BJ (cell line): ENCODE results near the gene DLGAP1. TPM values are rescaled to one million over a fixed set of nuclear protein-coding genes. Genes with fewer than 3 reads are reported as not detected.
A peak's percentile ranks its signal among the peaks of the same experiment; 100 is the strongest.

Experiments used
- CTCF ChIA-PET: fragments of 350-600 bp; formaldehyde crosslinking; extraction: SDS; loops from one replicate; lab custom pipeline; 2021; ENCODE audit warnings: antibody characterized with exemption, inconsistent platforms; lab: Yijun Ruan, JAX
- POLR2A ChIA-PET: fragments of 300-600 bp; sonication (Branson Sonifier 250); formaldehyde crosslinking; extraction: SDS; loops from one replicate; lab custom pipeline; 2021; ENCODE audit warnings: antibody characterized with exemption; lab: Charles Lee
- DNase-seq: peaks from one replicate; pipeline ENCODE4 v3.0.0-alpha.2; 2011; ENCODE audit warnings: low read depth
- H3K27me3 ChIP-seq: 2 replicates; pipeline ENCODE4 v1.6.0; 2011; ENCODE audit warnings: low read length; ENCODE audit not compliant: control insufficient read depth, insufficient read depth
- H3K36me3 ChIP-seq: 2 replicates; pipeline ENCODE4 v1.5.1; 2011; ENCODE audit warnings: low read length; ENCODE audit not compliant: control insufficient read depth, insufficient read depth
- H3K4me3 ChIP-seq: 2 replicates; pipeline ENCODE4 v1.5.1; 2011; ENCODE audit warnings: low read depth, mild to moderate bottlenecking, control low read depth, low read length
- polyA plus RNA-seq: library from polyadenylated mRNA; depleted of rRNA; stranded (reverse); fragments of >200 nt; gene quantifications from 2 replicates; pipeline ENCODE4 v1.2.3, GENCODE V29; 2011
- TF ChIP-seq, protein P1 (sequence below): IDR thresholded peaks from 2 replicates; pipeline ENCODE4 v1.5.1; 2011; ENCODE audit warnings: low read depth, mild to moderate bottlenecking, control low read depth, inconsistent platforms, low read length, moderate library complexity; ENCODE audit not compliant: insufficient read depth

Gene DLGAP1
- polyA plus RNA-seq, 1 experiment, result 0.02 TPM

- ChIA-PET CTCF (interaction anchor here (0.6 to 1.8 kb wide), 2 partner anchors 34 to 364 kb away, joined by 3 to 6 read pairs; no protein-coding TSS in a partner anchor), POLR2A (no interaction called here)
- no peak overlapping the region for H3K4me3 ChIP-seq
- no peaks in the 10 kb centered on the region for H3K36me3 ChIP-seq
- DNase-seq, result no peak
- TF ChIP-seq, protein P1, sequence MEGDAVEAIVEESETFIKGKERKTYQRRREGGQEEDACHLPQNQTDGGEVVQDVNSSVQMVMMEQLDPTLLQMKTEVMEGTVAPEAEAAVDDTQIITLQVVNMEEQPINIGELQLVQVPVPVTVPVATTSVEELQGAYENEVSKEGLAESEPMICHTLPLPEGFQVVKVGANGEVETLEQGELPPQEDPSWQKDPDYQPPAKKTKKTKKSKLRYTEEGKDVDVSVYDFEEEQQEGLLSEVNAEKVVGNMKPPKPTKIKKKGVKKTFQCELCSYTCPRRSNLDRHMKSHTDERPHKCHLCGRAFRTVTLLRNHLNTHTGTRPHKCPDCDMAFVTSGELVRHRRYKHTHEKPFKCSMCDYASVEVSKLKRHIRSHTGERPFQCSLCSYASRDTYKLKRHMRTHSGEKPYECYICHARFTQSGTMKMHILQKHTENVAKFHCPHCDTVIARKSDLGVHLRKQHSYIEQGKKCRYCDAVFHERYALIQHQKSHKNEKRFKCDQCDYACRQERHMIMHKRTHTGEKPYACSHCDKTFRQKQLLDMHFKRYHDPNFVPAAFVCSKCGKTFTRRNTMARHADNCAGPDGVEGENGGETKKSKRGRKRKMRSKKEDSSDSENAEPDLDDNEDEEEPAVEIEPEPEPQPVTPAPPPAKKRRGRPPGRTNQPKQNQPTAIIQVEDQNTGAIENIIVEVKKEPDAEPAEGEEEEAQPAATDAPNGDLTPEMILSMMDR, result no peak
- no peaks in the 10 kb centered on the region for H3K27me3 ChIP-seq
These were observed 823.2 kb downstream of the DLGAP1 start for GRCh38 chr18:3631887-3632286.

DNA sequence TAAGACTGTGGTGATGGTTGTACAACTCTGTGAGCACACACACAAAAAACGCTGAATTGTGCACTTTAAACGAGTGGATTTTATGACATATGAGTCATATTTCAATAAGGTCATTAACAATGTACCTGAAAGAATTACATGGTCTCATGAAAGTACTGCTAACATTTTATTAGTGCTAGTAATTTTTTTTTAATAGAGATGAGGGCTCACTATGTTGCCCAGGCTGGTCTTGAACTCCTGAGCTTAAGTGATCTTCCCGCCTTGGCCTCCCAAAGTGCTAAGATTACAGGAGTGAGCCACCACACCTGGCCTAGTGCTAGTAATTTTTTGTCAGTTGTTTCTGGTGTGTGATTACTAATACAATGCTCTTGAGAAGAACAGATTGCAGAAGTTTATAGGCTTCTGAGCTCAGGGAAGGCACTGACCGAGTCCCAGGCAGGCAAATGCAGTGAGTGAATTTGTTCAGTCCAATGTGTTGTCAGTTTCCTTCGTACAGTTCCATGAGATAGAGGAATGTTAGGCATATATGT lies 828.1 kb downstream of the DLGAP1 start:
- TF ChIP-seq, protein P1, result no peak
- POLR2A ChIA-PET, result no interaction called here
- CTCF ChIA-PET, result interaction anchor here (1.0 to 1.7 kb wide), 5 partner anchors 33 to 173 kb away, joined by 3 to 5 read pairs (median 3); no protein-coding TSS in a partner anchor
- DNase-seq, result no peak
- no peaks in the 10 kb centered on the region for H3K27me3 ChIP-seq
- no peak overlapping the region for H3K4me3 ChIP-seq
- no peaks in the 10 kb centered on the region for H3K36me3 ChIP-seq

GRCh38 chr18:3625742-3626091 lies 829.4 kb downstream of the DLGAP1 start:
- no peak for DNase-seq
- ChIA-PET CTCF (no interaction called here), POLR2A (no interaction called here)
- TF ChIP-seq, protein P1, result no peak
- no peaks in the 10 kb centered on the region for H3K36me3 ChIP-seq
- H3K4me3 ChIP-seq, result no peak overlapping the region
- no peaks in the 10 kb centered on the region for H3K27me3 ChIP-seq

GRCh38 chr18:3624935-3625741 lies 830.0 kb downstream of the DLGAP1 start:
- Histone ChIP-seq H3K4me3 (peak overlapping the region; percentile 14; the same call in 1 of the 2 replicates), H3K36me3 (no peaks in the 10 kb centered on the region), H3K27me3 (no peaks in the 10 kb centered on the region)
- DNase-seq, result peak; percentile 84
- TF ChIP-seq, protein P1, result no peak
- ChIA-PET CTCF (interaction anchor here (1.4 to 1.7 kb wide), 2 partner anchors 40 to 41 kb away, joined by 4 to 11 read pairs; no protein-coding TSS in a partner anchor), POLR2A (interaction anchor here (1.4 kb wide), 1 partner anchor 21 kb away, joined by 6 read pairs; no protein-coding TSS in a partner anchor)

DNA sequence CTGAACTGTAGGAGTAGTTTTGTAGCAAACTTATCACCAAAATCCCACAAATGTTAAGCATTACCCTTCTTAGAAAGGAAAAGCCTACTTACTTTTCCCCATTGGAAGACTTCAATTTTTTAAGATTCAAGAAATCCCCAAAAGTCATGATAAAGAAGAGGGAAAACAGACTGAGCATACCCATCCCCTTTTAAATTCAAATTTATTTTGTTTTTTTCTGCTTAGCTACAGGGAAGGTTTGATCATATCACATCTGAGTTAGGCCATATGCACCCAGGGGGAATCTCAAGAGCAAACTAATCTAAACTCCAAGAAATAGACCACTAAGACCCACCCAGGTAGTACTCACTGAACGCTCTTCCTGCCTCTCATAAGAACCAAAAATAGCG lies 830.6 kb downstream of the DLGAP1 start:
- POLR2A ChIA-PET, result interaction anchor here (0.6 to 1.4 kb wide), 4 partner anchors 13 to 191 kb away, joined by 3 to 6 read pairs (median 4); no protein-coding TSS in a partner anchor
- no peak for DNase-seq
- CTCF ChIA-PET, result interaction anchor here (1.0 to 1.7 kb wide), 4 partner anchors 19 to 42 kb away, joined by 4 to 13 read pairs (median 8); no protein-coding TSS in a partner anchor
- Histone ChIP-seq H3K4me3 (peak overlapping the region; percentile 14; the same call in 1 of the 2 replicates), H3K36me3 (no peaks in the 10 kb centered on the region), H3K27me3 (no peaks in the 10 kb centered on the region)
- TF ChIP-seq, protein P1, result no peak
